Cardiac muscle cell (in vitro differentiated cells and primary cell): ENCODE results near the gene CAMKMT. TPM values are rescaled to one million over a fixed set of nuclear protein-coding genes. Genes with fewer than 3 reads are reported as not detected.
A peak's percentile ranks its signal among the peaks of the same experiment; 100 is the strongest.

Source experiments
- DNase-seq, 2 donors: peaks; one replicate each; pipeline versions ENCODE4 v3.0.0 to v3.0.0-alpha.2; 2010 to 2017; ENCODE audit warnings: low read depth in 1 of 2, low spot score in 1 of 2
- H3K27ac ChIP-seq: fragments of 200-600 bp; sonication (generic); 2 replicates; pipeline ENCODE4 v1.5.1; 2016
- H3K27me3 ChIP-seq: fragments of 200-600 bp; sonication (generic); 2 replicates; pipeline ENCODE4 v1.6.0; 2016; ENCODE audit warnings: control low read depth
- H3K36me3 ChIP-seq: fragments of 200-600 bp; sonication (generic); 2 replicates; pipeline ENCODE4 v1.5.1; 2016; ENCODE audit warnings: control low read depth
- H3K4me1 ChIP-seq: fragments of 200-600 bp; sonication (generic); 2 replicates; pipeline ENCODE4 v1.8.1; 2017; ENCODE audit warnings: low read depth, mild to moderate bottlenecking, mixed run types
- H3K4me3 ChIP-seq: fragments of 200-600 bp; sonication (generic); 2 replicates; pipeline ENCODE4 v1.5.1; 2016; ENCODE audit warnings: mild to moderate bottlenecking
- H3K9me3 ChIP-seq: fragments of 200-600 bp; sonication (generic); 2 replicates; pipeline ENCODE4 v1.5.1; 2017; ENCODE audit warnings: low read depth, mild to moderate bottlenecking, control low read depth
- CTCF ChIP-seq: IDR thresholded peaks from 2 replicates; pipeline ENCODE4 v1.5.1; 2012; ENCODE audit warnings: low read depth, mild to moderate bottlenecking, low read length
- polyA plus RNA-seq: library from polyadenylated mRNA; unstranded; fragments of >200 nt; fragmentation: Nextera tagmentation; extraction: Ambion mirVana; gene quantifications from 2 replicates; pipeline ENCODE4 v1.2.1, GENCODE V29; 2016
- total RNA-seq: library from RNA; depleted of rRNA; stranded (reverse); fragments of >200 nt; gene quantifications from 2 replicates; pipeline ENCODE4 v1.2.3, GENCODE V29; 2016

The CAMKMT gene
- total and polyA plus RNA-seq, 2 experiments from 2014 or later = 16.9 to 20.6 TPM

GRCh38 chr2:44443517-44443916, 81.8 kb downstream of the CAMKMT start:
- DNase-seq = no peak
- H3K9me3 ChIP-seq = no peaks in the 10 kb centered on the region
- no peaks in the 10 kb centered on the region for H3K36me3 ChIP-seq
- no peak overlapping the region for H3K4me3 ChIP-seq
- no peak overlapping the region for H3K27ac ChIP-seq
- H3K27me3 ChIP-seq = no peaks in the 10 kb centered on the region
- no peak for TF ChIP-seq CTCF
- H3K4me1 ChIP-seq = no peaks in the 10 kb centered on the region

- no peaks in the 10 kb centered on the region for H3K4me1 ChIP-seq
- no peak for DNase-seq
- H3K27me3 ChIP-seq = no peaks in the 10 kb centered on the region
- no peak for TF ChIP-seq CTCF
- no peaks in the 10 kb centered on the region for H3K36me3 ChIP-seq
- H3K9me3 ChIP-seq = no peaks in the 10 kb centered on the region
- no peak overlapping the region for H3K27ac ChIP-seq
- no peak overlapping the region for H3K4me3 ChIP-seq
Observed at GRCh38 chr2:44444881-44445280, 83.1 kb downstream of the CAMKMT start.

- DNase-seq = no peak
- Histone ChIP-seq H3K36me3 (no peaks in the 10 kb centered on the region), H3K27me3 (no peaks in the 10 kb centered on the region), H3K9me3 (no peaks in the 10 kb centered on the region), H3K4me1 (no peaks in the 10 kb centered on the region), H3K4me3 (no peak overlapping the region), H3K27ac (no peak overlapping the region)
- no peak for TF ChIP-seq CTCF
Observed at GRCh38 chr2:44448860-44449527, 87.2 kb downstream of the CAMKMT start.

- no peak for TF ChIP-seq CTCF
- Histone ChIP-seq H3K36me3 (no peaks in the 10 kb centered on the region), H3K27me3 (no peaks in the 10 kb centered on the region), H3K4me3 (no peak overlapping the region), H3K27ac (no peak overlapping the region), H3K4me1 (no peaks in the 10 kb centered on the region), H3K9me3 (no peaks in the 10 kb centered on the region)
- no peak for DNase-seq
Observed at GRCh38 chr2:44450082-44450481, 88.3 kb downstream of the CAMKMT start.

- no peaks in the 10 kb centered on the region for H3K36me3 ChIP-seq
- no peak overlapping the region for H3K27ac ChIP-seq
- DNase-seq = peak in 1 of 2 donors; percentile 21
- no peak overlapping the region for H3K4me3 ChIP-seq
- no peaks in the 10 kb centered on the region for H3K27me3 ChIP-seq
- no peak for TF ChIP-seq CTCF
- H3K4me1 ChIP-seq = no peaks in the 10 kb centered on the region
- H3K9me3 ChIP-seq = no peaks in the 10 kb centered on the region
Observed at GRCh38 chr2:44450806-44451205, 89.1 kb downstream of the CAMKMT start.
